Measurements from ENCODE around the gene HLA-DMB.
"Not testable (repeated sequence)": the region's sequence is repeated elsewhere in the genome, so short reads cannot be mapped to it uniquely, and the experiment has no call there.

The HLA-DMB gene

DNA sequence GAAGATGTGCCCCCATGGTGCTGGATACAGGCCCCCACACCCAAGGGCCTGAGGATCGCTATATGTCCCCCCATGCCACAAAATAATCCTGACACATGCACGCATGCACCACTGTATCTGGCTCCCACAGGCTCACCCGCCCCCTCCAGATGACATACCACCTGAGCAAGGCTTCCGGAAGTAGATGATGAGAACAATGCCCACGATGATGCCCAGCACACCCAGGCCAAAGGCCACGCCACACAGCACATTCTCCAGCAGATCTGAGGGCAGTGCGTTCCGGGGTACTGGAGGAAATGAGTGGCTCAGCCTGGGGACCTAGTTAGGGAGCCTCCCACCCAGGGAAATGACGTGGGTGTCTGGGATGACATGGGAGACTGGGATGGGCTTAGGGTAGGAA lies 8.3 kb upstream of the HLA-DMB start:
- DNase-seq = no peak

DNA sequence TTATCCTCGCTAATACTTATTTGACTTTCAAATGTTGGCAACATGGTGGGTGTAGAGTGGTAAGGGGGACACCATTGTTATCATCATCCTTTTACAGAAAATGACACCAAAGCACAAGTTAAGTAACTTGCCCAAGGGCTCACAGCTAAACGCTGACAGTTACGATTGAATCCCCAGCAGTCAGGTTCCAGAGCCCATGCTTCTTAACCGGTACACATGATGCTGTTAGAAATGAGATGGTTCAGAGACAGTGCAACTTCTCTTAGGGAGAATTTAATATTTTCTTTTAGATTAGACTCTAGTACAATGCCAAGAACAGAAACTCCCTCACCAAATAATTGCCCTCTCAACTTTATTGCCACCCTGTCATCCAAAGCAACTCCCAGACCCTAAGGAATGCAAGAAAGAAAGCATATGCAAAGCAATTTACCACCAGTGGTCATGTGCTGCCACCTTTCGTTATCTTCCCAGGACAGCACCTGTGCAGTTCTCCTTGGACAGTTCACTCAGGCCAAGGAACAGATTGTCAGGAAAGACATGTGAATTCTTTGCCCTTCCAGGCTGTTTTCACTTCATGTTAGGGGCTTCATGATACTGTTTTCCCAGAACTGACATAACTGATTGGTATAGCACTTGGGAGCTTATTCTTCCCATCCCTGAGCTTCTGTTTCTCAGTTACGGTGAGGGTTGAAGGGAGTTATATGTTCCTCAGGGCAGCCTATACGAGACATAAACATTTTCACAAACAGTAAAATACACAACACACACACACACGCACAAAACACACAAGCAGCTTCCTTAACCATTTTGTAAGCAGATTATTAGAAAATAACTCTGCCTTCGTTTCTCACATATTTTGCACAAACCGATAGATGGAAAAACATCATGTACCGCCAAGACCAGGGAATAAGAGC lies 7.0 kb upstream of the HLA-DMB start:
- DNase-seq = peak; percentile 45

DNA sequence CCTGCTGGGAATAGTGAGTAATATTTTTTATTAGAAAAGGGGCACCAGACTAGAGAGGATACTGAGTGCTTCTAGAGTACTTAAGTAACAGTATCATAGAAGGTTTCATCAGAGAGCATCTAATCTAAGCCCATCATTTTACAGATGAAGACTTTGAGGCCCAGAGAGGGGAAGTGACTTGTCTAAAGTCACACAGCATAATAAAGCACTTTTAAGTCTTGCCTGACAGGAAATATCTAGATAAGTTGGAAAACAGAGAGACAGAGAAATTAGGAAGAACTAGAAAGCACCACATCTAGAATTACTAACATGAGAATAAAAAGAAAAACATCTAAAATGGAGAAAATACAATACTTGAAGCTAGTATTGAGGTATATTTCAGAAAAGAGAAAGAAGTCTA lies 6.1 kb upstream of the HLA-DMB start:
- DNase-seq = no peak

DNA sequence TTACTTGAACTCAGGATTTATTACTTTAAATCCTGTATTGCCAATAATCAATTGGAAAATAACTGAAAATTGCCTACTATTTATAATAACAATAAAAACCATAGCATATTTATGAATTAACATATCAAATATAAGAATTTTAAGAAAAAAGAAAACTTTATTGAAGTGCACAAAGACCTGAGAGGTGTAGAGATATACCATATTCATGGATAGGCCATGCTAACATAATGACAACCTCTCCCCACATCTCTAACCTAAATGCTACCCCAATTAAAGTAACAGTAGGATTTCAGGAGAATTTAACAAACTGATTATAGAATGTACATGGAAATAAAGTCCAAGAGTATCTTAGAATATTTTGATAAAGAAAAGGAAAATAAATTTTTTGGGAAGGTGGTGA lies 5.1 kb upstream of the HLA-DMB start:
- no peak for DNase-seq

DNA sequence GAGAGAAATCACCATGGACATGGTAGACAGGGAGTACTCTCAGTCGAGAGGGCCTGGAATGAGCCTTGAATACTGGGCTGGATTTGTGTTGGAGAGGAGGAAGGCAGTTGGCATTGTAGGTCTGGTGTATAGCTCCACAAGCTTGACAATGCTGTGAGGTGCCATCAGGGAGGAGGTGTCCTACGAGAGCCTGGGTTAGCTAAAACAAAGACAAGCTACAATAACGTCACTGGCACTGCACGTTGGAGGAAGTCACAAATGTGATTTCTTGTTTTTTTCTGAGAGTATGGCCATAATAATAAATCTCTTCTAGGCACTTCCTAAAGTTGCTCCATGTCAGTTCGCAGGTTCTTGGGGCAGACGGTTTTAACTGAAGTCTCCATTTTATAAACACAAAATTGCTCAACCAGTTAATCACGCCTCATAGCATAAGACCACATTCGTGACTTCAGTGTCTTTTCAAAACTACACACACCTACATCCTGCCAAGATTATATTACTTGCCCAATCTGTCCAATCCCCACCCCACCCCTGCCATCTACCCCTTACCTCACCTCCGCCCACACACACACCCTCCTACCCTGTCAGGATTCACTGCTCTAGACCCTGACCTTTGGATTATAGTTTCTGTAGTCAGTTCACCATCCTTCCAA lies 4.4 kb upstream of the HLA-DMB start:
- peak; percentile 62 for DNase-seq

DNA sequence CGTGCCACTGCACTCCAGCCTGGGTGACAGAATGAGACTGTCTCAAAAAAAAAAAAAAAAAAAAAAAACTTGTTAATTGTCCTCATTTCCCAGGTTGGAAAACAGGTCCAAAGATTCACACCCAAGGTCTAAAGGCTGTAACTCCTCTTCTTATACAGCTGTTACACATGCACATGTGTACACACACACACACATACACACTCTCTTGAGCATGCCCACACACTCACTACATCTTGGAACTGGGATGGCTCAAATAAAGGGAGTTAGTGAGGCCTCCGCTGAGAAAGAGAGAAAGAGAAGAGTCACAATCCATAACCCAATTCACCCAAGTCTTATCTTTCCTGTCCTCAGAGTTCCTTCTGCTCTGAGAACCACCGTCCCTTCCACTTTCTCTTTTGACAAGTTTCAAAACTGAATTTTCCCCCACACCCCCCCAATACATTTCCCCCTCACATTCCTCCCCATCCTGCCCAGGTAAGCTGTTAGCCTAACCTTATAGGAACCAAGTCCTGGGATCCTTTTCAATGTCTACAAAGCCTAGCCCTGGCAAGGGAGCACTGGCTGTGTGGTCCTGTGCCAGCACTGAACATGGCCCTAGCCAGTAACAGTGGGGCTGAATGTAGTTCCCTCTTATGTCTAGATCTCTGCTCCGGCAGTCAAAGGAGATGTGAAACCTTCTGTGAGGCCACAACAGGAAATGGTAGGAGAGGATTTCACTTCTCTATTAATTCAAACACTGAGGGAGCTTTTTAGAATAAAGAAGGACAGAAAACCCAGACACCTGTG lies 3.2 kb upstream of the HLA-DMB start:
- DNase-seq = peak; percentile 56

DNA sequence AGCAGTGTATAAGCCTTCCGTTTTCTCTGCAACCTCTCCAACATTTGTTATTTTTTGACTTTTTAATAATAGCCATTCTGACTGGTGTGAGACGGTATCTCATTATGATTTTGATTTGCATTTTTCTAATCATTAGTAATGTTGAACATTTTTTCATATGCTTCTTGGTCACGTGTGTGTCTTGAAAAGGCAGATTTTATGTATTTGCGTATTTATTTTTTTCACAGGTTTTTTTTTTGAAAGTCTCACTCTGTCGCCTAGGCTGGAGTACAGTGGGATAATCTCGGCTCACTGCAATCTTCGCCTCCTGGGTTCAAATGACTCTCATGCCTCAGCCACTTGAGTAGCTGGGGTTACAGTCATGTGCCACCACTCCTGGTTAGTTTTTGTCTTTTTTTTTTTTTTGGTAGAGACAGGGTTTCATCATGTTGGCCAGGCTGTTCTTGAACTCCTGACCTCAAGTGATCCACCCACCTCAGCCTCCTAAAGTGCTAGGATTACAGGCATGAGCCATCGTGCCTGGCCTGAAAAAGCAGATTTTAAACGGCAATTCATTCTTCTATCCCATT lies 1.8 kb upstream of the HLA-DMB start:
- DNase-seq = not testable (repeated sequence)

DNA sequence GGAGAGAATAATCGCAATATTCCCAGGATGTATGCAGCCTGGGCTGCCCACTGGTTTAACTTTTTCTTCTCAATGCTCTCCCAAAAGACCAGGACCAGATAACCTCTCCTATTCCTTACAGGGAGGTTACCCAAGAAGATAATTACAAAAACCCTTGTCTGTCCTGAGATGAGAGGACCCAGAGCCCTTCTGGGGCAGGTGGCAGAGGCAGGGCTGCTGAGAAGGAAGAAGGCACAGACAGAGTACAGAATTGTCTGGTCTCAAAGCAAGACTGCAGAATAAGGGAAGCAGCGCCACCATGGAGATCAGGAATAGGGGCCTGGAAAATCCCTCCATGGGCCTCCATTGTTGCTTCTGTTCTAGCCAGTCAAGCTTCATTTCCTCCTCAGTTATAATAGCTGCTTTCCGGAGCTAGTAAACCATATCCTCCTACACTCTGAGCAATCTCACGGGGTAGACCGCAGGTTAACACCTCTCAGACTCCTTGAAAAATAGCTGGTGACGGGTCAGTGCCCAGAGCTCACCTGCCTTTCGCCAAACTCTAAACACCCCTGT lies 463 bp upstream of the HLA-DMB start:
- peak; percentile 58 for DNase-seq

DNA sequence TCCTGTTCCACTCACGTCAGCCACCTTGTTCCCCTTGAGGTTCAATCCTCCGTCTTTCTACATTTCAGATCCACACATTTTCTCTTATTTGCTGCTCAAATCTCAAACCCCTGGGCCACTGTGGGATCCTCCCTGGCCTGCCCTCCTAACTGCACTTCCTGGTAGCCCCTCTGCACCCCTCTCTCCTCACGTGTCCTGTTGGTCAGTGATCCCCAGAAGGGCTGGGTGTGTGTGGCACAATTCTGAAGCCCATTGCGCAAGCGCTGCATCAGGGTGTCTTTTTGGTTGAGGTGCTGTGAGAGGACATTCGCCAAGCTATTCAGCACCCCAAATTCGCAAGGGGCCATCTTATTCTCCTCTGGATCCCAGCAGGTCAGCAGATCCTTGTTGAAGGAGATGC lies 2.3 kb downstream of the HLA-DMB start:
- DNase-seq = no peak

DNA sequence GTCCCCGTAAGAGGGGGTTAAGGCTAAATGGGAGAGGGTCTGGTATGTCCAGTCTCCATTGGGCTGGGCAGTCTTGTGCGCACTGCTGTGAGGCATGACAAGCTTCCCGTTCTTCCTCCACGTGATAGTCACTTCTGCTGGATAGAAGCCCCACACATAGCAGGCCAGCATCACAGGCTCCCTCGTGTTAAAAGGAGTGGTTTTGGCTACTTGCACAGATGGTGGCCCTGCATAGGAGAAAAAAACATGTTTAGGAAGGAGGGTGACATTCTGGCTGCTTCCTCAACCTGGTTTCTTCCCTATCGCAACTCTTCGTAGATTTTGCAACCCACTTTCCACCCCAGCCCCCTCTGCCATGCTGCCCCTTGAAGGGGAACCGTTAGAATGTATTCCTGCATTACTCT lies 3.6 kb downstream of the HLA-DMB start:
- DNase-seq = no peak

DNA sequence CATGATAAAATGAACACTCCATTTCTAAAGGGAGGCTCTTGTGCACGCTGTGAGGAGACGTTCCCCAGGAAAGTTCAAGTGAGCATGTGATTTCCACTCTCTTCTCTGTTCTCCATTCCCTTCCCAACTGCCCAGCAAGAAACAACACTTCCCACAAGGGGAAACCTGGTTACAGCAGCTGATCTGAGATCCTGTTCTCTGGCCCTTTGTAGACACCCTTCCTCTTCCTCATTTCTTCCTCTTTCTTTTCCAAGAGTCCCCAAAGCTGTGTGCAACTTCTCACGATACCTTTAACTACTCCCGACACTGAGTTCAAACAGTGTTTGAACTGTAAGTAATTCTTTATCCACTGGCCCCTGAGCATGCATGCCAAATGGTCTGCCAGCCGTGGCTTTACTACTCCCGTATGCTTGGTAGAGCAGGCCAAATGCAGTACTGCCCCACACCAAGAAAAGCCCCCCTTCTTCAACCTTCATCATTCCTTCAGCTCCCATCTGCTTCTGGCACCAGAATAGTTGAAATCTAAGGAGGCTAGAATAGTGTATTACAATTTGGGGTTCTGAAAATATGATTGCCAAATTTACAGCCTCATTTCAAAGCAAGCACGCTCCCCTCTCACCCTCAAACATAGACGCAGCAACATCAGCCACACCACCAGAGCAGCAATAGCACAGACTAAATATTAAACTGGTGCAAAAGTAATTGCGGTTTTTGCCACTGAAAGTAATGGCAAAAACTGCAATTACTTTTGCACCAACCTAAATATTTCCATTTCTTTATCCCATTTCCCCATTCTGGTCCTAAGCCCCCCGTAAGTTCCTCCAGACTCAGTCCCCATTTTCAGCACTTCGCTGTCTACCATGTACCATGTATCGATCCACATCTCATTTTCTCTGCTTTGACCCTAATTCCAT lies 4.3 kb downstream of the HLA-DMB start:
- no peak for DNase-seq

DNA sequence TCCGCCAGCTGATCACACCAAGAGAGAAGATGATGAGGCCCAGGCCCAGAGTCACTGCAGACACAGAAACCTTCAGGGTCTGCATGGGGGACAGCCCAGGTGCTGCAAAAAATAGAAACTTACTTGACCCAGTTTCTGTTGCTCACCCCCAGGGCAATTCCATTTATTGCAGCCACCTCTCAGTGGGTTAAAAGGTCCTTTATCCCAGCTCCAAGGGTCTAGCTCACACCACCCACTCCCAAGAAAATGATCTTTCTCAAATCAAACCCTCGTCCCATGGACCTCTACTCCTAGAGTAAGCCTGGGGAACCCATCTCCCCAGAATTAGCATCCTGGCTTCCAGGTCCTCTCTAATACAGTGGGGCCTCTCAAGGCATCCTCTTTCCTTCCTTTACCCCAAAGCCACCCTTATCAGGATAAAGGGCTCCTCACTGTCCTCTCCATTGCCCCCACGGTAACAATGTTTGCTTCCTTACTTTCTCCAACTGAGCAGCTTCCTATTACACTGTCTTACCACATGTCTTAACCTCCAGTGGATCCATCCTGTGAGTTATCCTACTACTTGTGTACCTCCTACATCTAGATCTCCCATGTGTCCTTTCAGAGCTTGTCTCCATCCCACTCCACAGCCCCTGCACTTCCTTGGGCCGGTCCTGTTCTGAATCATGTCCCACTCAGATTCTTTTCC lies 5.1 kb downstream of the HLA-DMB start:
- no peak for DNase-seq

DNA sequence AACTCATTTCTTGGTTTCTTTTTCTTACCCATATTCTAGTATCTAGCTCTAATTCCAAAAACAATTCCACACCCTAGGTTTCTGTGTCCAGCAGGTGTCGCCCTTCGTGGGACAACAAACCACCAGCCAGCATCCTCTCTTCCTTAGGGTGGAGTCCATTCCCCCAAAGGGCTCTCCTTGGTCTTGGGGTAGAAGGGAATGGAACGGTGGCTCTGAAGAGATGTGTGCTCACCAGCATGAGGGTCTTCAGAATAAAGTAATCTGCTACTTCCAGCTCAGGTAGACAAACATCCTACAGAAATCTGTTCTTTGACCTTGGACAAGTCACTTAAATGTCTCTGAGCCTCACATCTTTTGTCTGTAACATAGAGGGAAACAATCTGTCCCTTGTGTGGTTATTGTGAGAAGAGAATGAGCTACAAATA lies 7.2 kb downstream of the HLA-DMB start:
- peak; percentile 88 for DNase-seq

DNA sequence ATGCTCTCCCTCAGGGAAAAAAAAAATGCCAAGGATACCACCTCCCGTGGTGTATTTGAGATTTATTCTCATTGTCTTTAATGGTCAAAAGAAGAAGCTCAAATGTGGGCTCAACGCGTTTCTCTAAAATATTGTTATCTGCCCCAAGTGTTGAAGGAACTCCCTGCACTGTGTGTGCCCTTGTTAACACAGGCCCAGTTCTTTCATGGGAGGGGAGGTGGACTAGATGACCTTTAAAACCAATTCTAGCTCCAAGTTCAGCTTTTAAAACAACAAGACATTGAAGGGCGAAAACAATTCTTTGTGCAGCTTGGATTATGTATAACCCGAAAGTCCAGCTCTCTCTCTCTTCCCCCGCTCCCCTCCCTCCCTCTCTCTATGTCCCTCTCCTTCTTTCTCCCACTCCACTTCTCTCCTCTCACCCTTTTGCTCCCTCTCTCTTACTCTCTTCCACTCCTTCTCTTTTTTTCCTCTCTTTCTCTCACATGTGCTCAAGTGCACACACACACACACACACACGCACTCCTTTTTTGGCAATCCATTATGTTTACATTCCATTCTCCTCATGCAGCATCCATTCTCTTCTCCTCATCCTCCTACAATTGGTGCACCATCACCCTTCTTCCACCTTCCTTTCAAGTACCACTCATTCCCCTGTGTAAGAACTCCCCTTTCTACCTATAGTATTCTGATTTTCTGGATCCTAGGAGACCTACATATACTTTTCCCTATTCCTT lies 8.5 kb downstream of the HLA-DMB start:
- no peak for DNase-seq

DNA sequence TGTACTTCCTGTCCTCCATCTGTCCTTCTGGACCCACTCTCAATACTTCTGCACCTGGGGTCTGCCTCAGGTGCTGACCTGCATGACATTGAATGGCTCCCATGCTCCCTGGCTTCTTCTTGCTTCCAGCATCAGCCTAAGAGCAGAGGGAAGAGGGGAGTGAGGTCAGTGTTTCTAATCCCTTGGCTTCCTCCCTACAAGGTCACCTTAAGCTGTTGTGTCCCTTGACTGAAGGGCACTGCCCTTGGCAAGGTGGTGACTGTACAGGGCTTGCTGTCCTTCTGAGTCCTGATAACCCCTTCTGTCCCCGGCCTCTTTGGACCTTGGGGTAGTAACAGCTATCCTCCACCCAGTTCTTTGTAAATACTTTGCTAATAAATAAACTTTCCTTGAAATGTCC lies 9.6 kb downstream of the HLA-DMB start:
- no peak for DNase-seq

DNA sequence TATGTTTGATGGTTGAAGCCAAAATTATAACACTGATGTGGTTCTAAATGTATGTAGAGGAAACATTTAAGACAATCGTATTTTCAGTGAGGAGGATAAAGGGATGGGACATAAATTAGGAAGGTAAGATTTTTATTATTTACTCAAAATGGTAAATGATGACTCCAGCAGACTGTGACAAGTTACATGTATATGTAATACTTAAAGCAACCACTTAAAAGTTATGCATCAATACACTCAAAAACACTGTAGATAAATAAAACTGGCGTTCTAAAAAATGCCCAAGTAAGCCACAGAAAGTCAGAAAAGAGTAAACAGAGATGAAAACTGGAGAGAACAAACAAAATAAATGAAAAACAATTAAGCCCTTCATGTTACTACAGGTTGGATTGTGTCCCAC lies 18.7 kb downstream of the HLA-DMB start:
- DNase-seq = no peak

DNA sequence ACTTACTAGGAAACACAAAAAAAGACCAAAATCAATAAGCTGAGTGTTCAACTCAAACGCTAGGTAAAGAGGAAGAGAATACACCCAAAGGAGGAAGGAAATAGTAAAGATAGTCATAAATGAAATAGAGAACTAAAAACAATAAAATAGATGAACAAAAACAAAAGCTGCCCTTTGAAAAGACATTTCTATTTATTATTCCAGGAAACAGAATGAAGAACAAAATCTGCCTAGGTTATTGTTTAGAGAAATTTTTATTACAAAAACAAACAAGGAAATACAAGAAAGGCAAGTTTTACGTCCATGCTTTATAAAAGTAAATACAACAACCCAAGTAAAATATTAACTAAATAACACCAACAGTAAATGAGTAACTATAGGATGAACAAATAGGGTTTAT lies 20.1 kb downstream of the HLA-DMB start:
- no peak for DNase-seq

DNA sequence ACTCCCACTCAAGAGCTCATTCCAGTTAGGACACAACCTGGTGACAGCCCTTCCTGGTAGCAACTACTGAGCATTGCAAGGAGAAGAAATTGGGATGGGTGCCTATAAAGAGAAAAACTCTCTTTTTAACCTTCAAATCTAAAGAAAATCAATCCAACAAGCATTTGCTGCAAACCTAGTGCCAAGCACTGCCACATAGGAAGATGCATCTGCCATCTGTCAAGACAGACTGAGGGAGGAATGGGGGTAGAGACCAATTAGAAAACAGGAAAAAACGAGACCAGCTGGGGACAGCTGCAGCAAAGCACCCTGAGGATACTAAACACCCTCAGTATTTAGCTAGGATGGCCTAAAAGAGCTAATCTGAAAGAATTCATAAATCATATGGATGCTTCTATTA lies 27.9 kb downstream of the HLA-DMB start:
- no peak for DNase-seq

DNA sequence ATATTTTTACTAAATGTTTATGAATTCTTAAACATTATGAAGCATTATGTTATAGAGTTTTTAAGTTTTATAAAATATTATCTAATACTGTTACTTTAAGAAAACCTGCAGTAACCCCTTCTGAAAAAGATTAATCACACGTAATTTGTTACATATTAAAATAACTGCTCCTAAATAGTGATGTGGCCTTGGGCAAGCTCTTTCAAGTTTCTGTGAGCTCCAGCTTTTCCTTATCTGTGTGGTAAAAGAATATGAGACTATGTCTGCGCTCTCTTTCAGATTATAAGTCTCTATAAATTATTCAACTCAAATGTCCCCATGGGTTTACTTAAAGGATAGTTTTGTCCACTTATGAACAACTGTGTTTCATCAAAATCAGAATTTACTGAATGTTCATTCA lies 31.9 kb downstream of the HLA-DMB start:
- no peak for DNase-seq

DNA sequence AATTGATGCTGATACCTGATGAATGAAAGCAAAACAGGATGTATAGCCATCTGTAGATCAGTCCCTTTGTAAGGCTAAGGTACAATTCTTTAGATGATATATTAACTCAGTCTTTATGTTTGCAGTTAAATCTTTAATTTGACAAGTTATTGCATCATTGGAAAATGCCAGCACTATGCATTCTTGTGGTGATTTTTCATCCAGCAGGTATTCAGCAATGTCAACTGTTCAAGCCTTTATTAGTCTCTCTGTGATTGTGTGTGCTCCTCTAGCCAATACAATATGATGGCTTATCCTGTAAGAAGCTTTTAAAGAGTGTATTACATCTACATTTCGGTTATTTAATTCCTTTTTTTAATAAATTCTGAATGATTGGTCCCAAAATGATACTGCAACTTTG lies 34.3 kb downstream of the HLA-DMB start:
- no peak for DNase-seq

All from stimulated activated CD8-positive, alpha-beta memory T cell treated with anti-CD3 and anti-CD28 coated beads, Interleukin-4, amount 100 ng/mL, for 48 hours (primary cell).